PC-3 (cell line): ENCODE measurements around the gene BPIFB4.

Experiments used
- CTCF ChIP-seq: fragments of 300-600 bp; sonication (generic); conservative IDR thresholded peaks from 2 replicates; pipeline ENCODE4 v1.5.1; 2017; ENCODE audit warnings: antibody characterized with exemption, low read depth, mild to moderate bottlenecking, low read length
- EZH2 ChIP-seq: fragments of 300-600 bp; sonication (generic); IDR thresholded peaks from one replicate; pipeline ENCODE4 v1.6.1; 2017; ENCODE audit warnings: antibody characterized with exemption, mild to moderate bottlenecking, low read length; ENCODE audit not compliant: unreplicated experiment
- EZH2phosphoT487 ChIP-seq: fragments of 300-600 bp; sonication (generic); IDR thresholded peaks from 2 replicates; pipeline ENCODE4 v1.6.1; 2018; ENCODE audit warnings: mild to moderate bottlenecking, antibody characterized with exemption, low read length, borderline replicate concordance

DNA sequence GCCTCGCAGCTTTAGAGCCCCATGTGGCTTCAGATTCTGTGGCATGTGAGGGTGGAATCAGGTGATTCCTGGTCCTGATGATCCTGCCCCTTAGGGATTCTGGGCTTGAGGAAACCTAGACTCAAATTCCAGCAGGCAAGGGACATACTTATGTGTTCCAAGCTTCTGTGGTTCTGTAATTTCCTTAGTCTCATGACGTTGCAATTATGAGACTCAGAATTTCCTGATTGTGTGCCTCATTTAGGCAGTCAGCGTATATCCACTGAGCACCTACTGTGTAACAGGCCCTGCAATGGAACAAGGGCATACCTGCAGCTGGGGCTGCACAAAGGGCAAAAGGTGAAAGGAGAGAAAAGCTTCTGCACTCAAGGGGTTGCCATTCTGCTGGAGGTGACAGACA is 11.6 kb upstream of the BPIFB4 start:
- no peak for TF ChIP-seq EZH2phosphoT487
- TF ChIP-seq CTCF = no peak
- no peak for TF ChIP-seq EZH2
